CD14-positive monocyte (primary cell): ENCODE results near the gene BCL2L14. TPM values are rescaled to one million over a fixed set of nuclear protein-coding genes. Genes with fewer than 3 reads are reported as not detected.

ENCODE experiments used
- DNase-seq, 3 donors: peaks; one replicate each; pipeline ENCODE4 v3.0.0-alpha.2; 2011 to 2022
- H2AFZ ChIP-seq: 2 replicates; pipeline ENCODE4 v1.6.0; 2012; ENCODE audit warnings: mild to moderate bottlenecking, low read depth, low read length, inconsistent platforms; ENCODE audit not compliant: insufficient read depth, poor library complexity, severe bottlenecking
- H3K27ac ChIP-seq, 2 donors: 1 replicate in 1 of 2; 2 replicates in 1 of 2; pipeline ENCODE4 v1.5.1; 2012 to 2013; ENCODE audit warnings: low read length in 2 of 2, control low read depth in 1 of 2, inconsistent platforms in 1 of 2, low read depth in 1 of 2, mild to moderate bottlenecking in 1 of 2
- H3K27me3 ChIP-seq, 2 donors: one replicate each; pipeline versions ENCODE4 v1.6.0 to v1.6.1; 2011 to 2013; ENCODE audit warnings: low read length in 2 of 2; ENCODE audit not compliant: control insufficient read depth in 2 of 2, insufficient read depth in 2 of 2
- H3K36me3 ChIP-seq, 2 donors: replicated peaks in 1 of 2; 1 replicate in 1 of 2; 2 replicates in 1 of 2; pipeline versions ENCODE4 v1.5.1 to v1.6.1; 2012 to 2013; ENCODE audit warnings: low read length in 2 of 2, control low read depth in 1 of 2, inconsistent platforms in 1 of 2, mild to moderate bottlenecking in 1 of 2; ENCODE audit not compliant: insufficient read depth in 2 of 2, control insufficient read depth in 1 of 2
- H3K4me1 ChIP-seq, 2 donors: 1 replicate in 1 of 2; 2 replicates in 1 of 2; pipeline versions ENCODE4 v1.5.1 to v1.6.1; 2012 to 2013; ENCODE audit warnings: low read length in 2 of 2, control low read depth in 1 of 2, inconsistent platforms in 1 of 2, mild to moderate bottlenecking in 1 of 2, moderate library complexity in 1 of 2; ENCODE audit not compliant: insufficient read depth in 2 of 2, control insufficient read depth in 1 of 2
- H3K4me2 ChIP-seq: replicated peaks from 2 replicates; pipeline ENCODE3; 2012; ENCODE audit warnings: low read length, moderate library complexity, mild to moderate bottlenecking; ENCODE audit not compliant: poor library complexity, severe bottlenecking; ENCODE audit errors: extremely low read depth
- H3K4me3 ChIP-seq, 3 experiments: fragments of 200-600 bp in 1 of 3; sonication (generic) in 1 of 3; replicated peaks in 1 of 3; 1 replicate in 2 of 3; 2 replicates in 1 of 3; pipeline ENCODE4 v1.5.1; 2011 to 2013; ENCODE audit warnings: low read length in 3 of 3, mild to moderate bottlenecking in 3 of 3, control low read depth in 2 of 3, low read depth in 2 of 3, inconsistent platforms in 1 of 3, moderate library complexity in 1 of 3
- H3K79me2 ChIP-seq: 2 replicates; pipeline ENCODE4 v1.6.0; 2012; ENCODE audit warnings: mild to moderate bottlenecking, control low read depth, inconsistent platforms, low read length, moderate library complexity; ENCODE audit not compliant: insufficient read depth
- H3K9ac ChIP-seq: 2 replicates; pipeline ENCODE4 v1.6.0; 2017; ENCODE audit warnings: low read length, mild to moderate bottlenecking; ENCODE audit not compliant: insufficient read depth, poor library complexity, severe bottlenecking
- H3K9me3 ChIP-seq, 2 donors: replicated peaks in 1 of 2; 1 replicate in 1 of 2; 2 replicates in 1 of 2; pipeline versions ENCODE4 v1.5.1 to v1.6.1; 2012 to 2013; ENCODE audit warnings: low read length in 2 of 2, control low read depth in 1 of 2; ENCODE audit not compliant: control insufficient read depth in 1 of 2, insufficient read depth in 1 of 2
- H4K20me1 ChIP-seq: 2 replicates; pipeline ENCODE4 v1.6.0; 2012; ENCODE audit warnings: mild to moderate bottlenecking, low read length, control low read depth, moderate library complexity; ENCODE audit not compliant: insufficient read depth
- H3K27ac Mint-ChIP-seq, 7 donors: one replicate each; pipeline ENCODE4 v1.8.0; 2020; ENCODE audit warnings: mild to moderate bottlenecking in 7 of 7, mixed read lengths in 7 of 7, moderate library complexity in 6 of 7, inconsistent platforms in 2 of 7
- H3K27me3 Mint-ChIP-seq, 3 donors: one replicate each; pipeline ENCODE4 v1.8.0; 2021 to 2022; ENCODE audit warnings: low read depth in 3 of 3, mild to moderate bottlenecking in 3 of 3, mixed read lengths in 3 of 3, moderate library complexity in 3 of 3, inconsistent platforms in 1 of 3
- H3K36me3 Mint-ChIP-seq, 2 donors: one replicate each; pipeline ENCODE4 v1.8.0; 2020; ENCODE audit warnings: mixed read lengths in 2 of 2, inconsistent platforms in 1 of 2, mild to moderate bottlenecking in 1 of 2
- H3K4me1 Mint-ChIP-seq: one replicate; pipeline ENCODE4 v1.8.0; 2020; ENCODE audit warnings: mild to moderate bottlenecking, mixed read lengths
- H3K4me3 Mint-ChIP-seq, 2 donors: one replicate each; pipeline ENCODE4 v1.8.0; 2020; ENCODE audit warnings: mild to moderate bottlenecking in 2 of 2, mixed read lengths in 2 of 2, moderate library complexity in 1 of 2
- H3K9me3 Mint-ChIP-seq, 7 donors: one replicate each; pipeline ENCODE4 v1.8.0; 2020 to 2022; ENCODE audit warnings: mixed read lengths in 7 of 7, mild to moderate bottlenecking in 6 of 7, moderate library complexity in 6 of 7, inconsistent platforms in 2 of 7
- CTCF ChIP-seq: fragments of 200-600 bp; IDR thresholded peaks from one replicate; pipeline ENCODE4 v1.8.0; 2022; ENCODE audit warnings: antibody characterized with exemption, mild to moderate bottlenecking
- WGBS: methylation state at CpG from one replicate; pipeline ENCODE4 v1.1.5; 2013; ENCODE audit warnings: missing lambda C conversion rate; ENCODE audit not compliant: insufficient coverage; 5-methylcytosine and 5-hydroxymethylcytosine counted together
- intact Hi-C, 2 donors: fragments of 100-400 bp; cut with micrococcal nuclease; formaldehyde crosslinking; loops; one replicate each; pipeline versions ENCODE4 v1.15.0 to v1.15.1; 2023
- polyA plus RNA-seq, 3 donors: library from polyadenylated mRNA; depleted of rRNA in 1 of 3; unstranded in 2 of 3; stranded (reverse) in 1 of 3; fragments of 300-500 nt in 2 of 3; fragments of >200 nt in 1 of 3; fragmentation: Illumina TruSeq in 2 of 3; gene quantifications; 1 replicate in 2 of 3; 2 replicates in 1 of 3; pipeline ENCODE4 v1.2.3, GENCODE V29; 2012 to 2021

BCL2L14 gene
- polyA plus RNA-seq, 3 donors: not detected

DNA sequence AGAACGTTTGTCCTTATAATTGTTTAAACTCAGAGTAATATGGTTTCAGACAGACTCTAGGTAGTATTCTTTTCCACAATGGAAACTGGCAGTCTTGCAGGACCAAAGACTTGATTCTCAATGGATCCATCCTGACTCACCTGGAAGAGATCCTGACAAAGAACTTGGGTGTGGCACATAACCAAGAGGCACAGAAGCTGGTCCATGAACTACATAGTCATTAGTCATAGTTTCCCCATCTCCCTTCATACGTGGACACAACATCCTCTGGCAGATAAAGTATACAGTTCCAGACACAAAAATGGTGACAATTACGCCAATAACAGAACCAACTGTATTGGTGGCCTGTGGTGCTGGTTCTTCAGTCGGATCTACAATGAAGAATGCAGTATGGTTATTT, 55.8 kb downstream of the BCL2L14 start:
- H3K36me3 Mint-ChIP-seq: no peaks in the 10 kb centered on the region
- H3K9me3 Mint-ChIP-seq: peaks cover 0 to 2% (median 0%) of the 10 kb centered on the region in 7 donors
- no peak overlapping the region for H3K4me3 Mint-ChIP-seq
- Histone ChIP-seq H3K4me2 (no peak overlapping the region), H3K79me2 (no peaks in the 10 kb centered on the region), H4K20me1 (no peaks in the 10 kb centered on the region), H3K9me3 (no peaks in the 10 kb centered on the region), H2AFZ (no peak overlapping the region), H3K27me3 (no peaks in the 10 kb centered on the region), H3K9ac (no peak overlapping the region), H3K4me1 (peaks cover 0 to 10% of the 10 kb centered on the region in 2 donors), H3K36me3 (no peaks in the 10 kb centered on the region), H3K4me3 (no peak overlapping the region), H3K27ac (no peak overlapping the region)
- no peak for DNase-seq
- H3K4me1 Mint-ChIP-seq: peaks cover 17% of the 10 kb centered on the region
- intact Hi-C loops: no loop called here
- H3K27ac Mint-ChIP-seq: no peak overlapping the region
- H3K27me3 Mint-ChIP-seq: peaks cover 0 to 8% (median 3%) of the 10 kb centered on the region in 3 donors
- WGBS: no CpG with 5 or more reads among the region's 4 CpGs
- no peak for TF ChIP-seq CTCF

- Mint-ChIP-seq H3K9me3 (peaks cover 0 to 2% (median 0%) of the 10 kb centered on the region in 7 donors), H3K27ac (no peak overlapping the region), H3K27me3 (peaks cover 0 to 8% (median 3%) of the 10 kb centered on the region in 3 donors), H3K4me3 (no peak overlapping the region), H3K36me3 (no peaks in the 10 kb centered on the region), H3K4me1 (peaks cover 15% of the 10 kb centered on the region)
- Histone ChIP-seq H3K9ac (no peak overlapping the region), H4K20me1 (no peaks in the 10 kb centered on the region), H3K27ac (no peak overlapping the region), H3K4me2 (no peak overlapping the region), H2AFZ (no peak overlapping the region), H3K4me3 (no peak overlapping the region), H3K27me3 (no peaks in the 10 kb centered on the region), H3K36me3 (no peaks in the 10 kb centered on the region), H3K79me2 (no peaks in the 10 kb centered on the region), H3K9me3 (no peaks in the 10 kb centered on the region), H3K4me1 (peaks cover 0 to 10% of the 10 kb centered on the region in 2 donors)
- no peak for TF ChIP-seq CTCF
- no peak for DNase-seq
- WGBS: no CpG with 5 or more reads among the region's 2 CpGs
- intact Hi-C loops: no loop called here
Measured at GRCh38 chr12:12127304-12127703, 56.6 kb downstream of the BCL2L14 start.
